WERI-Rb-1 (cell line): ENCODE results near the gene ABLIM2.

Experiments used
- DNase-seq: peaks from one replicate; pipeline ENCODE4 v3.0.0-alpha.2; 2020
- H3K27ac ChIP-seq: fragments of 250-450 bp; sonication (Bioruptor Pico); 2 replicates; pipeline ENCODE4 v1.5.1; 2020; ENCODE audit warnings: mild to moderate bottlenecking, moderate library complexity
- H3K27me3 ChIP-seq: fragments of 250-450 bp; sonication (Bioruptor Pico); 2 replicates; pipeline ENCODE4 v1.5.1; 2021; ENCODE audit warnings: mild to moderate bottlenecking, low read depth, moderate library complexity; ENCODE audit not compliant: insufficient read depth, severe bottlenecking
- H3K36me3 ChIP-seq: fragments of 250-450 bp; sonication (Bioruptor Pico); 2 replicates; pipeline ENCODE4 v1.5.1; 2020; ENCODE audit warnings: mild to moderate bottlenecking, moderate library complexity
- H3K4me3 ChIP-seq: 2 replicates; pipeline ENCODE4 v1.5.1; 2011; ENCODE audit warnings: low read depth, mild to moderate bottlenecking, control low read depth, low read length
- H3K9me3 ChIP-seq: fragments of 250-450 bp; sonication (Bioruptor Pico); 2 replicates; pipeline ENCODE4 v1.5.1; 2021; ENCODE audit warnings: mild to moderate bottlenecking, moderate library complexity; ENCODE audit not compliant: severe bottlenecking
- CTCF ChIP-seq: IDR thresholded peaks from 2 replicates; pipeline ENCODE4 v1.5.1; 2011; ENCODE audit warnings: low read depth, mild to moderate bottlenecking, control low read depth, inconsistent platforms, low read length

Gene ABLIM2

DNA sequence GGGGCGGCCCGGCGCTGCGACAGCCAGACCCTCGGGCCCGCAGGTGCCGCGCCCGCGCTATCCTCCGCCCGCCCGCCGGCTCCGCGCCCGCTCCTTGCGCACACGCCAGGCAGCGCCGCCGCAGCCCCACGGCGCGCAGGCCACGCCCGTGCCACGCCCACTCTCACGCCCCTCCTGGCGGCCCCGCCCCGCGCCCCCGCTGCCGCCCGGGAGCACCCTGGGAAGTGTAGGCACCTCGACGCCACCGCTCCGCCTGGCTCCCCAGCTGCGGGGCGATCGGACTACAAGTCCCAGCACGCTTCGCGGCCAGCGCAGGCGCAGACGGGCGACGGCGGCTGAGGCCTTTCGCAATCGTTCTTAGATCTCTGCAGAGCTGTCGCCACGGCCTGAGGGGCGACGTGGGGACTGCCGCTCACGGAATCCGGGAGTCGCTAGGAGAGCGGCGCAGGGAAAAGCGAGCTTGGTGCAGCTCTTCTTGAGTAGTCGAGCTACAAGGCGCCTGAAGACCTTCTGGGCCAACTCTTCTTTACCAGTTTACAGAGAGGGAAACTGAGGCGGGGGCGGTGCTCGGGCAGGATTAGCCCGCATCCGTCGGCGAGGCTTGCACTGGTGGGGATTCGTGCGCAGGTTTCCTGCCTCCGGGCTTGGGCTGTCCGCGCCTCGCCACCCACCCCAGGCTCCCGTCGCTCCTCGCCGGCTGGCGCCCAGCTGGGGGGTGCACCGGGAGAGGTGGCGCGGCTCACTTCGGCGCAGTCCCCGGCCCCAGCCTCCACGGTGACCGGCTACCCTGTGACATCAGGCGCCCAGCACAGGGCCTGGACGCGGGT lies at the start of gene ABLIM2:
ABLIM2 (minus strand) TSS at position 104 of the 827 bp plus-strand sequence. CDS start 124 bp downstream, outside the sequence.
- peaks cover 12% of the 10 kb centered on the region for H3K27me3 ChIP-seq
- H3K27ac ChIP-seq = peak within 1 kb of the TSS; percentile 18; the same call in 1 of the 2 replicates
- TF ChIP-seq CTCF = no peak
- no peaks in the 10 kb centered on the region for H3K9me3 ChIP-seq
- peak within 1 kb of the TSS; percentile 86 for H3K4me3 ChIP-seq
- DNase-seq = peak; percentile 99
- no peaks in the 10 kb centered on the region for H3K36me3 ChIP-seq

DNA sequence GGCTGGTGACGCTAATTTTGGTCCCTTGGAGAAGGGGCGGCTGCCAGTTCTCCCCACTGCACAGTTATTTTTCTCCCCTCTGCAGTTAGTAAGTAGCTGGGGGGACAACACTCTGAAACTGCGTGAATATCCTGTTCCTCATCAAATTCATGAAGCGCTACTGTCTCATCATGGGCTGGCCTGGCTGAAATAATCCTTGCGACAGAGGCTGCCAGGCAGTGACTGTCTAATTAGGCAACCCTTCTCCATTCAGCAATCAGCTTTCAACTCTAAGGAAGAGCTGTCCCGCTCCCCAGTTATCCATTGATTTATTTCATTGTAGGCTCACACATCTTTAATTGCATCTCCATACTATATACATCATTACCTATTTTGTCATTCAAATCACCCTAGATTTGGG lies 48.7 kb upstream of the ABLIM2 start:
- Histone ChIP-seq H3K27ac (no peak overlapping the region), H3K4me3 (no peak overlapping the region), H3K9me3 (no peaks in the 10 kb centered on the region), H3K27me3 (no peaks in the 10 kb centered on the region), H3K36me3 (no peaks in the 10 kb centered on the region)
- no peak for TF ChIP-seq CTCF
- no peak for DNase-seq

GRCh38 chr4:8205749-8206611 lies 47.4 kb upstream of the ABLIM2 start:
- Histone ChIP-seq H3K27ac (no peak overlapping the region), H3K9me3 (no peaks in the 10 kb centered on the region), H3K36me3 (no peaks in the 10 kb centered on the region), H3K27me3 (no peaks in the 10 kb centered on the region), H3K4me3 (no peak overlapping the region)
- DNase-seq = no peak
- TF ChIP-seq CTCF = no peak

DNA sequence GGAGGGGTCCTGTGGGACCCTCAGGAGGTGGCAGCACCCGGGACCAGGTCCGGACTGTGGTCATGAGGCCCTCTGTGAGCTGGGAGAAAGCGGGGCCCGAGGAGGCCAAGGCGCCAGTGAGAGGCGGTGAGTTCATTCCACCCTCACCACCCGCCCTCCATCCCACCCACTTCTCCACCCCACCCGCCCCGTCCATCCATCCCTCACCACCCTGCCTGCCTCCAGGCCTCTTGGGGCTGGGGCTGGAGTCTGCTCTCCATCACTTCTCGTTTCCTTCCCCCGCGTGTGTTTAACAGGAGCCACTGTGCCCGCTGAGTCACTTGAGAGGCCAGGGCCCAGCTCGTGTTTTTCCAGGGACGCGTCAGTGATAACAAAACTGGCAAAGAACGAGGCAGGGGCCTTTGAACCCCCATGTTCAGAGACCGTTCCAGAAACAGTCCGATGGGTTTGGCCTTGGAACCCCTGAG lies 46.7 kb upstream of the ABLIM2 start:
- Histone ChIP-seq H3K9me3 (no peaks in the 10 kb centered on the region), H3K27me3 (no peaks in the 10 kb centered on the region), H3K4me3 (no peak overlapping the region), H3K36me3 (no peaks in the 10 kb centered on the region), H3K27ac (no peak overlapping the region)
- DNase-seq = no peak
- no peak for TF ChIP-seq CTCF

GRCh38 chr4:8204576-8205227 lies 46.1 kb upstream of the ABLIM2 start:
- Histone ChIP-seq H3K27me3 (no peaks in the 10 kb centered on the region), H3K36me3 (no peaks in the 10 kb centered on the region), H3K27ac (no peak overlapping the region), H3K4me3 (no peak overlapping the region), H3K9me3 (no peaks in the 10 kb centered on the region)
- no peak for DNase-seq
- no peak for TF ChIP-seq CTCF
